SK-N-SH (cell line): ENCODE measurements around the gene FAM107A. TPM values are rescaled to one million over a fixed set of nuclear protein-coding genes. Genes with fewer than 3 reads are reported as not detected.

ENCODE experiments used
- CTCF ChIA-PET: fragments of 300-600, 350-600 bp; formaldehyde crosslinking; extraction: SDS; loops from one replicate; lab custom pipeline; 2021; lab: Yijun Ruan, JAX
- POLR2A ChIA-PET: fragments of 350-600 bp; sonication (Branson Sonifier 250); formaldehyde crosslinking; extraction: SDS; loops from one replicate; lab custom pipeline; 2020; ENCODE audit warnings: antibody characterized with exemption, inconsistent platforms; lab: Yijun Ruan, JAX
- DNase-seq: peaks from one replicate; pipeline ENCODE4 v3.0.0; 2012
- H2AFZ ChIP-seq: fragments of 200-600 bp; sonication (generic); 2 replicates; pipeline ENCODE4 v1.8.1; 2016; ENCODE audit warnings: antibody characterized with exemption, mild to moderate bottlenecking, low read depth
- H3F3A ChIP-seq: fragments of 200-600 bp; sonication (generic); replicated peaks from 2 replicates; pipeline ENCODE3; 2016; ENCODE audit warnings: antibody characterized with exemption, mild to moderate bottlenecking; ENCODE audit not compliant: insufficient read depth
- H3K27ac ChIP-seq, 2 experiments: fragments of 200-500 bp in 1 of 2; fragments of 200-600 bp in 1 of 2; sonication (Bioruptor generic) in 1 of 2; sonication (generic), shearing (Covaris generic) in 1 of 2; 2 replicates each; pipeline versions ENCODE4 v1.5.1 to v1.6.1; 2014 to 2016; ENCODE audit warnings: low read depth in 2 of 2, inconsistent platforms in 1 of 2, low read length in 1 of 2, mild to moderate bottlenecking in 1 of 2, mixed read lengths in 1 of 2
- H3K27me3 ChIP-seq: fragments of 200-600 bp; sonication (generic), shearing (Covaris generic); 2 replicates; pipeline ENCODE4 v1.6.1; 2016; ENCODE audit warnings: mixed run types; ENCODE audit not compliant: insufficient read depth
- H3K36me3 ChIP-seq, 2 experiments: fragments of 200-500 bp in 1 of 2; fragments of 200-600 bp in 1 of 2; sonication (Bioruptor generic) in 1 of 2; sonication (generic) in 1 of 2; replicated peaks in 1 of 2; 2 replicates each; pipeline versions ENCODE3 to v1.5.1; 2014 to 2016; ENCODE audit warnings: low read length in 1 of 2, mild to moderate bottlenecking in 1 of 2; ENCODE audit not compliant: insufficient read depth in 2 of 2, control insufficient read depth in 1 of 2
- H3K4me1 ChIP-seq, 2 experiments: fragments of 200-500 bp in 1 of 2; fragments of 200-600 bp in 1 of 2; sonication (Bioruptor generic) in 1 of 2; sonication (generic), shearing (Covaris generic) in 1 of 2; 2 replicates each; pipeline versions ENCODE4 v1.5.1 to v1.6.1; 2014 to 2016; ENCODE audit warnings: low read depth in 1 of 2, low read length in 1 of 2, mixed run types in 1 of 2; ENCODE audit not compliant: insufficient read depth in 2 of 2, control insufficient read depth in 1 of 2
- H3K4me2 ChIP-seq: fragments of 200-600 bp; sonication (generic), shearing (Covaris generic); 2 replicates; pipeline ENCODE4 v1.6.1; 2017; ENCODE audit warnings: mixed run types
- H3K4me3 ChIP-seq, 2 experiments: fragments of 200-500 bp in 1 of 2; fragments of 200-600 bp in 1 of 2; sonication (Bioruptor generic) in 1 of 2; sonication (generic), shearing (Covaris generic) in 1 of 2; 2 replicates each; pipeline versions ENCODE4 v1.5.1 to v1.8.1; 2014 to 2016; ENCODE audit warnings: low read depth in 2 of 2, inconsistent platforms in 1 of 2, low read length in 1 of 2, mild to moderate bottlenecking in 1 of 2, mixed read lengths in 1 of 2, moderate library complexity in 1 of 2
- H3K79me2 ChIP-seq: fragments of 200-600 bp; sonication (generic); 2 replicates; pipeline ENCODE4 v1.8.1; 2017; ENCODE audit warnings: mild to moderate bottlenecking; ENCODE audit not compliant: insufficient read depth
- H3K9ac ChIP-seq: fragments of 200-600 bp; sonication (generic); 2 replicates; pipeline ENCODE4 v1.6.1; 2017; ENCODE audit warnings: mixed run types
- H3K9me2 ChIP-seq: fragments of 200-600 bp; sonication (generic); 2 replicates; pipeline ENCODE4 v1.6.1; 2017; ENCODE audit warnings: mixed run types
- H3K9me3 ChIP-seq: fragments of 200-600 bp; sonication (generic); 2 replicates; pipeline ENCODE4 v1.6.1; 2017; ENCODE audit warnings: mixed run types, mild to moderate bottlenecking, moderate library complexity
- H4K20me1 ChIP-seq: fragments of 200-600 bp; sonication (generic); 2 replicates; pipeline ENCODE4 v1.6.1; 2017; ENCODE audit warnings: mild to moderate bottlenecking, mixed run types; ENCODE audit not compliant: insufficient read depth
- EP300 ChIP-seq, 2 experiments: IDR thresholded peaks; 2 replicates each; pipeline versions ENCODE4 v1.4.0 to v1.6.1; 2012; ENCODE audit warnings: borderline replicate concordance in 1 of 2, low read depth in 1 of 2, low read length in 1 of 2
- EZH2phosphoT487 ChIP-seq: fragments of 200-600 bp; sonication (generic); IDR thresholded peaks from 2 replicates; pipeline ENCODE4 v1.6.1; 2017; ENCODE audit warnings: low read depth, mixed run types, mild to moderate bottlenecking, antibody characterized with exemption, moderate library complexity, borderline replicate concordance
- FOSL2 ChIP-seq: IDR thresholded peaks from 2 replicates; pipeline ENCODE4 v1.4.0; 2012; ENCODE audit warnings: low read depth, mild to moderate bottlenecking, moderate library complexity, borderline replicate concordance
- FOXM1 ChIP-seq: IDR thresholded peaks from 2 replicates; pipeline ENCODE4 v1.4.0; 2012; ENCODE audit warnings: low read depth, mild to moderate bottlenecking
- GABPA ChIP-seq: IDR thresholded peaks from 2 replicates; pipeline ENCODE4 v1.4.0; 2012; ENCODE audit warnings: low read depth, mild to moderate bottlenecking
- GATA2 ChIP-seq: sonication (generic); formaldehyde crosslinking; IDR thresholded peaks from 2 replicates; pipeline ENCODE4 v1.5.0; 2020; ENCODE audit warnings: mild to moderate bottlenecking, missing genetic modification reagents
- IRF3 ChIP-seq: fragments of 150-350 bp; IDR thresholded peaks from 2 replicates; pipeline ENCODE4 v1.6.1; 2016; ENCODE audit warnings: mild to moderate bottlenecking, low read depth, low read length
- MAX ChIP-seq: IDR thresholded peaks from 2 replicates; pipeline ENCODE4 v1.4.0; 2012; ENCODE audit warnings: low read depth
- MXI1 ChIP-seq: IDR thresholded peaks from 2 replicates; pipeline ENCODE4 v1.6.1; 2012; ENCODE audit warnings: mild to moderate bottlenecking, low read depth, low read length, improper control_type of control experiment
- NRF1 ChIP-seq: IDR thresholded peaks from 2 replicates; pipeline ENCODE4 v1.6.1; 2012; ENCODE audit warnings: low read depth, mild to moderate bottlenecking, low read length
- RAD21 ChIP-seq: IDR thresholded peaks from 2 replicates; pipeline ENCODE4 v1.6.1; 2012; ENCODE audit warnings: mild to moderate bottlenecking, low read length
- RXRA ChIP-seq: IDR thresholded peaks from 2 replicates; pipeline ENCODE4 v1.4.0; 2012; ENCODE audit warnings: low read depth, mild to moderate bottlenecking, borderline replicate concordance
- SIN3A ChIP-seq: IDR thresholded peaks from 2 replicates; pipeline ENCODE4 v1.6.1; 2012; ENCODE audit warnings: low read depth, mild to moderate bottlenecking, low read length, moderate library complexity, borderline replicate concordance
- SMC3 ChIP-seq: IDR thresholded peaks from 2 replicates; pipeline ENCODE4 v1.6.1; 2012; ENCODE audit warnings: low read depth, low read length, improper control_type of control experiment
- TEAD4 ChIP-seq: IDR thresholded peaks from 2 replicates; pipeline ENCODE4 v1.4.0; 2012; ENCODE audit warnings: mild to moderate bottlenecking, borderline replicate concordance; ENCODE audit not compliant: insufficient read depth
- YY1 ChIP-seq: IDR thresholded peaks from 2 replicates; pipeline ENCODE4 v1.4.0; 2012; ENCODE audit warnings: low read depth, mild to moderate bottlenecking
- ZBTB33 ChIP-seq: IDR thresholded peaks from 2 replicates; pipeline ENCODE4 v1.4.0; 2012; ENCODE audit warnings: low read depth, borderline replicate concordance
- WGBS: methylation state at CpG from one replicate; pipeline ENCODE4 v1.1.6; 2017; ENCODE audit warnings: low lambda C conversion rate; 5-methylcytosine and 5-hydroxymethylcytosine counted together
- polyA plus RNA-seq, 3 experiments: library from polyadenylated mRNA; depleted of rRNA; stranded (reverse); fragments of >200 nt; gene quantifications; 2 replicates each; pipeline ENCODE4 v1.2.3, GENCODE V29; 2012

FAM107A gene
- polyA plus RNA-seq, 1 of the 3 experiments (the other 2 are of a cell fraction): 0.02 TPM

- Histone ChIP-seq H3K4me3 (no peak overlapping the region), H3K9me2 (no peaks in the 10 kb centered on the region), H3F3A (no peaks in the 10 kb centered on the region), H3K9ac (no peak overlapping the region), H3K9me3 (no peaks in the 10 kb centered on the region), H3K4me1 (peaks cover 0 to 6% of the 10 kb centered on the region in 2 experiments; a peak in 1 of 4 replicates), H3K4me2 (no peak overlapping the region), H3K79me2 (no peaks in the 10 kb centered on the region), H2AFZ (no peak overlapping the region), H3K27me3 (no peaks in the 10 kb centered on the region), H4K20me1 (no peaks in the 10 kb centered on the region), H3K36me3 (no peaks in the 10 kb centered on the region), H3K27ac (no peak overlapping the region)
- ChIA-PET POLR2A (no interaction called here), CTCF (interaction anchor here (0.7 to 1.4 kb wide), 3 partner anchors 45 to 90 kb away, joined by 3 read pairs; no protein-coding TSS in a partner anchor)
- TF ChIP-seq EP300 (IDR thresholded peaks at IDR 0.05; ENCODE audit: borderline replicate concordance in 1 of 2, low read depth in 1 of 2, low read length in 1 of 2) (no peak), MXI1 (no peak), SIN3A (no peak), IRF3 (no peak), RAD21 (no peak), YY1 (no peak), GABPA (no peak), GATA2 (CRISPR knock-in tag) (no peak), TEAD4 (no peak), ZBTB33 (no peak), MAX (no peak), RXRA (no peak), SMC3 (no peak), NRF1 (no peak), FOXM1 (no peak), EZH2phosphoT487 (no peak), FOSL2 (no peak)
- 79% methylated on average over 8 of the region's 8 CpGs for WGBS
- no peak for DNase-seq
Observed at GRCh38 chr3:58540176-58540858, 36.9 kb downstream of the FAM107A start.
